GM12878 (cell line): ENCODE results near the gene TDRD5. TPM values are rescaled to one million over a fixed set of nuclear protein-coding genes. Genes with fewer than 3 reads are reported as not detected.

Experiments
- ATAC-seq: fragments of 200-7000 bp; cut with Tn5 transposase; 3 replicates; pipeline ENCODE4 v1.9.1; 2020; ENCODE audit warnings: mild to moderate bottlenecking, moderate library complexity
- BruUV-seq: library from RNA; stranded (reverse); fragments of 400-500 nt; replicated peaks from 2 replicates; lab custom pipeline; 2021; lab: Mats Ljungman, UMichigan
- CTCF ChIA-PET: fragments of 300-600 bp; sonication (Branson Sonifier 250); formaldehyde crosslinking; extraction: SDS; loops from one replicate; lab custom pipeline; 2021; ENCODE audit warnings: inconsistent platforms; lab: Yijun Ruan, JAX
- POLR2A ChIA-PET: fragments of 350-600 bp; formaldehyde crosslinking; extraction: SDS; loops from one replicate; lab custom pipeline; 2021; ENCODE audit warnings: inconsistent platforms; lab: Charles Lee
- RAD21 ChIA-PET: fragments of 300-600 bp; sonication (Branson Sonifier 250); formaldehyde crosslinking; loops from one replicate; lab custom pipeline; 2023; ENCODE audit warnings: antibody characterized with exemption; ENCODE audit not compliant: unreplicated experiment; lab: Charles Lee
- SMC1A ChIA-PET: fragments of 300-600 bp; sonication (Branson Sonifier 250); formaldehyde crosslinking; loops from one replicate; lab custom pipeline; 2023; ENCODE audit not compliant: unreplicated experiment, uncharacterized antibody; lab: Charles Lee
- DNase-seq: peaks from one replicate; pipeline ENCODE4 v3.0.0-alpha.2; 2011; ENCODE audit warnings: low read depth, low spot score
- FAIRE-seq: peaks from 3 replicates; lab custom pipeline; 2011; peaks lifted over from hg19 to GRCh38; lab: Jason Lieb, UNC
- H2AFZ ChIP-seq: 2 replicates; pipeline ENCODE4 v1.6.0; 2011; ENCODE audit warnings: low read depth, low read length, control low read depth; ENCODE audit not compliant: control insufficient read depth
- H3K27ac ChIP-seq: 2 replicates; pipeline ENCODE4 v1.5.1; 2011; ENCODE audit warnings: control low read depth; ENCODE audit not compliant: control insufficient read depth, insufficient read depth
- H3K27me3 ChIP-seq, 2 experiments: replicated peaks in 1 of 2; 2 replicates each; pipeline versions ENCODE4 v1.6.0 to v1.6.1; 2011; ENCODE audit warnings: low read length in 1 of 2; ENCODE audit not compliant: control insufficient read depth in 2 of 2, insufficient read depth in 2 of 2
- H3K36me3 ChIP-seq, 2 experiments: 2 replicates each; pipeline ENCODE4 v1.5.1; 2011; ENCODE audit warnings: low read length in 1 of 2; ENCODE audit not compliant: control insufficient read depth in 2 of 2, insufficient read depth in 2 of 2
- H3K4me1 ChIP-seq: 2 replicates; pipeline ENCODE4 v1.6.1; 2011; ENCODE audit warnings: mild to moderate bottlenecking, low read length, moderate library complexity, mixed read lengths; ENCODE audit not compliant: control insufficient read depth, insufficient read depth
- H3K4me2 ChIP-seq: 2 replicates; pipeline ENCODE4 v1.6.0; 2011; ENCODE audit warnings: control low read depth; ENCODE audit not compliant: control insufficient read depth, insufficient read depth
- H3K4me3 ChIP-seq: fragments of 200-600 bp; sonication (generic); 2 replicates; pipeline ENCODE4 v1.5.1; 2016
- H3K79me2 ChIP-seq: 2 replicates; pipeline ENCODE4 v1.6.0; 2011; ENCODE audit warnings: low read length; ENCODE audit not compliant: control insufficient read depth, insufficient read depth
- H3K9ac ChIP-seq: 2 replicates; pipeline ENCODE4 v1.8.0; 2011; ENCODE audit warnings: low read length, control low read depth, mixed read lengths; ENCODE audit not compliant: control insufficient read depth, insufficient read depth
- H3K9me3 ChIP-seq: replicated peaks from 3 replicates; pipeline ENCODE4 v1.5.1; 2011; ENCODE audit warnings: mild to moderate bottlenecking, low read length; ENCODE audit not compliant: control insufficient read depth, insufficient read depth
- H4K20me1 ChIP-seq: 2 replicates; pipeline ENCODE4 v1.6.0; 2011; ENCODE audit not compliant: control insufficient read depth, insufficient read depth
- CBX3 ChIP-seq: fragments of 200-600 bp; sonication (generic); IDR thresholded peaks from 2 replicates; pipeline ENCODE4 v1.6.1; 2016; ENCODE audit warnings: low read depth, borderline replicate concordance
- E4F1 ChIP-seq: fragments of 450-650 bp; IDR thresholded peaks from 2 replicates; pipeline ENCODE4 v1.6.1; 2018; ENCODE audit warnings: borderline replicate concordance, mild to moderate bottlenecking; ENCODE audit not compliant: partially characterized antibody
- RELB ChIP-seq: fragments of 450-650 bp; IDR thresholded peaks from 2 replicates; pipeline ENCODE4 v1.6.1; 2017; ENCODE audit warnings: low read depth, mild to moderate bottlenecking, moderate library complexity
- RUNX3 ChIP-seq: IDR thresholded peaks from 2 replicates; pipeline ENCODE4 v1.6.1; 2012; ENCODE audit warnings: low read length, inconsistent platforms
- SREBF1 ChIP-seq: IDR thresholded peaks from 2 replicates; pipeline ENCODE4 v1.6.1; 2012; ENCODE audit warnings: mild to moderate bottlenecking, low read length
- TAF1 ChIP-seq: IDR thresholded peaks from 2 replicates; pipeline ENCODE4 v1.6.1; 2011; ENCODE audit warnings: mild to moderate bottlenecking, low read depth, low read length, borderline replicate concordance
- USF1 ChIP-seq: IDR thresholded peaks from 2 replicates; pipeline ENCODE4 v1.6.1; 2011; ENCODE audit warnings: borderline replicate concordance, low read depth, mild to moderate bottlenecking, moderate library complexity, mixed read lengths, low read length; ENCODE audit not compliant: insufficient read depth; ENCODE audit errors: extremely low read length
- ZNF207 ChIP-seq: fragments of 450-650 bp; IDR thresholded peaks from 2 replicates; pipeline ENCODE4 v1.6.1; 2014; ENCODE audit warnings: antibody characterized with exemption, mild to moderate bottlenecking, borderline replicate concordance
- WGBS: methylation state at CpG from one replicate; pipeline ENCODE4 v1.1.6; 2016; ENCODE audit warnings: low lambda C conversion rate; ENCODE audit not compliant: insufficient replicate concordance, insufficient coverage; ENCODE audit errors: missing lambda C conversion rate; 5-methylcytosine and 5-hydroxymethylcytosine counted together
- in situ Hi-C: fragments of 300-500 bp; cut with MboI; formaldehyde crosslinking; loops from 9 replicates; pipeline ENCODE4 v1.14.3; 2018; ENCODE audit warnings: mixed read lengths
- intact Hi-C: fragments of 100-400 bp; cut with micrococcal nuclease; formaldehyde crosslinking; loops from one replicate; pipeline ENCODE4 v1.14.2; 2022; ENCODE audit not compliant: unreplicated experiment
- polyA plus RNA-seq, 11 experiments: library from polyadenylated mRNA; depleted of rRNA in 4 of 11; unstranded in 6 of 11; stranded (reverse) in 5 of 11; fragments of >200 nt; fragmentation: Nextera tagmentation in 4 of 11; fragmentation: Illumina TruSeq in 1 of 11; extraction: Ambion mirVana in 4 of 11; extraction: Trizol in 1 of 11; gene quantifications; 1 replicate in 1 of 11; 2 replicates in 10 of 11; pipeline versions ENCODE4 v1.2.1 to v1.2.3, GENCODE V29; 2011 to 2016; ENCODE audit warnings: inconsistent platforms in 2 of 11, missing spikeins in 2 of 11, low read depth in 1 of 11
- total RNA-seq, 4 experiments: library from RNA; depleted of rRNA in 3 of 4; stranded (reverse); fragments of >200 nt in 3 of 4; fragmentation: Illumina TruSeq in 1 of 4; extraction: Trizol in 1 of 4; gene quantifications; 2 replicates each; pipeline versions ENCODE4 v1.2.1 to v1.2.3, GENCODE V29; 2013 to 2021

TDRD5 gene
- total and polyA plus RNA-seq, 10 of the 15 experiments (the other 5 are each of a cell fraction or from before 2014, with no cell fraction given), result 0.01 TPM; not detected in 9

GRCh38 chr1:179590671-179591070, 961 bp upstream of the TDRD5 start:
- H3K79me2 ChIP-seq, result no peaks in the 10 kb centered on the region
- WGBS, result 31% methylated on average over 11 of the region's 11 CpGs
- no TSS peak for BruUV-seq
- FAIRE-seq (no peak), ATAC-seq (no peak), DNase-seq (no peak)
- in situ Hi-C loops (no loop called here), intact Hi-C loops (no loop called here)
- ChIA-PET RAD21 (no interaction called here), SMC1A (no interaction called here), CTCF (no interaction called here), POLR2A (no interaction called here)
- no peak overlapping the region for H3K4me3 ChIP-seq
- no peaks in the 10 kb centered on the region for H3K36me3 ChIP-seq
- H3K4me2 ChIP-seq, result no peak overlapping the region
- no peak overlapping the region for H2AFZ ChIP-seq
- H3K9me3 ChIP-seq, result no peaks in the 10 kb centered on the region
- no peaks in the 10 kb centered on the region for H3K4me1 ChIP-seq
- H3K27me3 ChIP-seq, result peaks cover 0 to 4% of the 10 kb centered on the region in 2 experiments; a peak in 2 of 4 replicates
- TF ChIP-seq RELB (no peak), SREBF1 (no peak), CBX3 (no peak), USF1 (no peak), E4F1 (no peak), RUNX3 (no peak), TAF1 (no peak), ZNF207 (no peak)
- H3K9ac ChIP-seq, result no peak overlapping the region
- no peaks in the 10 kb centered on the region for H4K20me1 ChIP-seq
- H3K27ac ChIP-seq, result no peak overlapping the region
